GM15510 (cell line): ENCODE data around the gene NDFIP2.

Experiments used
- POLR2A ChIP-seq: IDR thresholded peaks from 3 replicates; pipeline ENCODE4 v1.6.1; 2011; ENCODE audit warnings: borderline replicate concordance; ENCODE audit not compliant: insufficient read length; ENCODE audit errors: extremely low read depth

NDFIP2 gene

GRCh38 chr13:79456051-79456450 lies 24.9 kb upstream of the NDFIP2 start:
- TF ChIP-seq POLR2A: no peak

GRCh38 chr13:79456656-79457365 lies 24.1 kb upstream of the NDFIP2 start:
- TF ChIP-seq POLR2A: no peak

- TF ChIP-seq POLR2A: no peak
Measured at GRCh38 chr13:79457390-79457789, 23.6 kb upstream of the NDFIP2 start.

- no peak for TF ChIP-seq POLR2A
Measured at GRCh38 chr13:79457948-79458347, 23.0 kb upstream of the NDFIP2 start.

- no peak for TF ChIP-seq POLR2A
Measured at GRCh38 chr13:79458436-79458835, 22.5 kb upstream of the NDFIP2 start.

- TF ChIP-seq POLR2A: no peak
Measured at GRCh38 chr13:79459906-79460305, 21.0 kb upstream of the NDFIP2 start.

GRCh38 chr13:79462895-79463294 lies 18.1 kb upstream of the NDFIP2 start:
- no peak for TF ChIP-seq POLR2A

GRCh38 chr13:79463604-79464003 lies 17.4 kb upstream of the NDFIP2 start:
- no peak for TF ChIP-seq POLR2A

GRCh38 chr13:79466872-79467271 lies 14.1 kb upstream of the NDFIP2 start:
- TF ChIP-seq POLR2A: no peak

- no peak for TF ChIP-seq POLR2A
Measured at GRCh38 chr13:79468402-79468801, 12.6 kb upstream of the NDFIP2 start.

- TF ChIP-seq POLR2A: no peak
Measured at GRCh38 chr13:79468819-79469218, 12.1 kb upstream of the NDFIP2 start.

- TF ChIP-seq POLR2A: no peak
Measured at GRCh38 chr13:79469608-79470007, 11.3 kb upstream of the NDFIP2 start.

GRCh38 chr13:79470666-79471065 lies 10.3 kb upstream of the NDFIP2 start:
- no peak for TF ChIP-seq POLR2A

- TF ChIP-seq POLR2A: no peak
Measured at GRCh38 chr13:79475569-79475968, 5.4 kb upstream of the NDFIP2 start.

- TF ChIP-seq POLR2A: no peak
Measured at GRCh38 chr13:79477968-79478367, 3.0 kb upstream of the NDFIP2 start.

- TF ChIP-seq POLR2A: no peak
Measured at GRCh38 chr13:79479882-79480281, 1.1 kb upstream of the NDFIP2 start.

GRCh38 chr13:79481685-79482052 lies 714 bp downstream of the NDFIP2 start:
- TF ChIP-seq POLR2A: no peak
